Retinal pigment epithelial cell (primary cell): ENCODE data around the gene LSM10.

Source experiments
- DNase-seq: peaks from one replicate; pipeline ENCODE4 v3.0.0-alpha.2; 2010; ENCODE audit warnings: low read depth
- H3K4me3 ChIP-seq: 2 replicates; pipeline ENCODE4 v1.5.1; 2011; ENCODE audit warnings: mild to moderate bottlenecking, low read length, control low read depth, moderate library complexity
- TF ChIP-seq, protein P1 (sequence below): conservative IDR thresholded peaks from 2 replicates; pipeline ENCODE4 v1.5.1; 2011; ENCODE audit warnings: low read depth, low read length, control low read depth, inconsistent platforms

LSM10 gene

DNA sequence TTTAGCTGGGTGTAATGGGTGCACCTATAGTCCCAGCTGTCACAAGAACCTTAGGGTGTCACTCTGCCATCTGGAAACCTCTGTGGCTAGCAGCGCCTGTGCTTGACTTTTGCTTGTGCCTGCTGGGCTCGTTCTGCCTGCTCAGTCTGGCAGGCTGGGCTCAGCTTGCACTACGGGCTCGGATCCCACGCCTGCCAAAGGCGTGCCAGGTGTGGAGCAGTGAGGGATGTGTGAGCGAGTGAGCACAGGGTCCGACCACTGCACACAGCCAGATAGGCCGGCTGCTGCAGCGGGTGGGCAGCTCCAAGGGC is 2.8 kb upstream of the LSM10 start:
- TF ChIP-seq, protein P1, sequence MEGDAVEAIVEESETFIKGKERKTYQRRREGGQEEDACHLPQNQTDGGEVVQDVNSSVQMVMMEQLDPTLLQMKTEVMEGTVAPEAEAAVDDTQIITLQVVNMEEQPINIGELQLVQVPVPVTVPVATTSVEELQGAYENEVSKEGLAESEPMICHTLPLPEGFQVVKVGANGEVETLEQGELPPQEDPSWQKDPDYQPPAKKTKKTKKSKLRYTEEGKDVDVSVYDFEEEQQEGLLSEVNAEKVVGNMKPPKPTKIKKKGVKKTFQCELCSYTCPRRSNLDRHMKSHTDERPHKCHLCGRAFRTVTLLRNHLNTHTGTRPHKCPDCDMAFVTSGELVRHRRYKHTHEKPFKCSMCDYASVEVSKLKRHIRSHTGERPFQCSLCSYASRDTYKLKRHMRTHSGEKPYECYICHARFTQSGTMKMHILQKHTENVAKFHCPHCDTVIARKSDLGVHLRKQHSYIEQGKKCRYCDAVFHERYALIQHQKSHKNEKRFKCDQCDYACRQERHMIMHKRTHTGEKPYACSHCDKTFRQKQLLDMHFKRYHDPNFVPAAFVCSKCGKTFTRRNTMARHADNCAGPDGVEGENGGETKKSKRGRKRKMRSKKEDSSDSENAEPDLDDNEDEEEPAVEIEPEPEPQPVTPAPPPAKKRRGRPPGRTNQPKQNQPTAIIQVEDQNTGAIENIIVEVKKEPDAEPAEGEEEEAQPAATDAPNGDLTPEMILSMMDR = no peak
- DNase-seq = no peak
- H3K4me3 ChIP-seq = no peak overlapping the region

DNA sequence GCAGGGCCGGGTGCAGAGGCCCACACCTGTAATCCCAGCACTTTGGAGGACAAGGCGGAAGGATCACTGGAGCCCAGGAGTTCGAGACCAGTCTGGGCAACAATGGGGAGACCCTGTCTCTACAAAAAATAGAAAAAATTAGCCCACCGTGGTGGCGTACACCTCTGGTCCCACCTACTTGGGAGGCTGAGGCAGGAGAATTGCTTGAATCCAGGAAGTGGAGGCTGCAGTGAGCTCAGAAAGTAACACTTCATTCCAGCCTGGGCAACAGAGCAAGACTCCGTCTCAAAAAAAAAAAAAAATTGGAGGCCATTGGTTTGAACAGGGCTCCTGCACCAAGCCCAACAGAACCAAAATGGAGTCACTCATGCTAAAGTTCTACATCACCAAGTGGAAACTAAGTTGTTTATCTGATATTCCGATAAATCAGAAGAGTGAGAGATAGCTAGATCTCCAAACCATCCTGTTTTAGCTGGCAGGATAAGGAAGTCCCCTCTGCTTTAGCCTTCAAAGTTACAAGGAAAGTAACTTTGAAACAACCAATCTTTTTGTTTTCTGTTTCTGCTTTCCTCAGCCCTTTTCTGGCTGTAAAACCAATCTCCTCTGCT is 766 bp upstream of the LSM10 start:
- DNase-seq = no peak
- TF ChIP-seq, protein P1 = no peak
- no peak overlapping the region for H3K4me3 ChIP-seq

GRCh38 chr1:36397083-36397377 is 678 bp downstream of the LSM10 start:
- TF ChIP-seq, protein P1 = no peak
- peak overlapping the region; percentile 86 for H3K4me3 ChIP-seq
- no peak for DNase-seq

- no peak for DNase-seq
These were observed 1.3 kb downstream of the LSM10 start for GRCh38 chr1:36396359-36396758.

DNA sequence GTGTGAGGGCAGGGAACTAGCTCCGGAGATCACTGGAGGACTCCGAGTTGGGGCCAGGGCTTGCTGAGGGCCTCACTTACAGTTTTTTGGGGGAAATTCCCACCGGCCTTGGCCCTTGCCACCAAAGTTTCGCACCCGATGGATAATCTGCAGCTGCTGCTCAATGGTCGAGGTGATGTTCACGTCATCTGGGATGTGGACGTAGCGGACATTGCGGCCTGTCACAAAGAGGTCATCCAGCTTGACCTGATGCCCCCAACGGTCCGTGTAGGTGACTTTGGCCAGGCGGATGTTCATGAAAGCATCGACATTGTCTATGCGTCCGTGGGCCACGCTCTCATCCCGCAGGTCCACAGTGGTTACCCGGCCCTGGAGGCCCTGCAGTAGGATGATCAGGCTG is 4.0 kb downstream of the LSM10 start:
- TF ChIP-seq, protein P1 = no peak
- H3K4me3 ChIP-seq = no peak overlapping the region

More at GRCh38 chr1:36396359-36396758, 1.3 kb downstream of the LSM10 start:
- TF ChIP-seq, protein P1 = no peak
- no peak overlapping the region for H3K4me3 ChIP-seq

GRCh38 chr1:36392836-36393235 is 4.9 kb downstream of the LSM10 start:
- TF ChIP-seq, protein P1 = no peak
- H3K4me3 ChIP-seq = no peak overlapping the region
- DNase-seq = no peak

More for the DNA sequence above, 4.0 kb downstream of the LSM10 start:
- no peak for DNase-seq

DNA sequence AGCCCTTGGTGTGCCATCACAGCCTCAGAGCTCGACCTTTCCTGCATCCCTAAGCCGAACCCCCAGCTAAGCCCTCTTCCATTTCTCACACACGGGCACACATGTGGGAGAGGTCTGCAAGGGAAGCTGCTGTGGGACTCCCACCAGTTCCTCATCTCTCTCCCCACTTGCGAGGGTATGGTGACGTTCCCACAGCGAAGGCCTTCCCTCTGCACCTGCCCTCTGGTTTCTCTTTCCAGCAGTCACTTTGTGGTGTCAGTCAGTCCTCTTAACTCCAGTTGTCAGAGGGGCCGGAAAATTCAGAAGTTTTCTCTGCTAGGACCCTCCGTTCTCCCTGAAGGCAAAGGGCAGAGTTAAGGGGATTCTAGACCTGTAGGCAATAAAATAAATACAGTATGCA is 6.4 kb downstream of the LSM10 start:
- TF ChIP-seq, protein P1 = no peak

More for the DNA sequence above, 6.4 kb downstream of the LSM10 start:
- DNase-seq = no peak
- H3K4me3 ChIP-seq = no peak overlapping the region
